GM19025 (cell line): ENCODE results near the gene C1orf185.
"Not testable (repeated sequence)": the region's sequence is repeated elsewhere in the genome, so short reads cannot be mapped to it uniquely, and the experiment has no call there.

Experiments
- ATAC-seq: cut with Tn5 transposase; IDR thresholded peaks from one replicate; pipeline ENCODE4 v1.9.1; 2021; ENCODE audit warnings: mild to moderate bottlenecking, low read depth, moderate library complexity; ENCODE audit not compliant: unreplicated experiment

Gene C1orf185

DNA sequence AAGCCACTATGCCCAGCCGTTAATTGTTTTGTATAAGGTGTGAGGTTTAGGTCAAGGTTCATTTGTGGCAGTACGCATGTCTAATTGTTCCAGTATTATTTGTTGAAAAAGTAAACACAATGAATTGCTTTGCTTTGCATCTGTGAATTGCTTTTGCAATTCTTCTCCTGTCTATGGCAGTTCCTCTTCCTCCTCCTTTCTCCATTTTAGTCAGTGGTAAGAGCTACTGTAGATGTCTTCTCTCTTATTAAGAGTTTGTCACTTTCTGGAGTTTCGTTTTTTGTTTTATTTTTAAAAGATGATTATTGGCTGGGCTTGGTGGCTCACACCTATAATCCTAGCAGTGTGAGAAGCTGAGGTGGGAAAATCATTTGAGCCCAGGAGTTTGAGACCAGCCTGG is 29.2 kb downstream of the C1orf185 start:
- ATAC-seq: no peak

DNA sequence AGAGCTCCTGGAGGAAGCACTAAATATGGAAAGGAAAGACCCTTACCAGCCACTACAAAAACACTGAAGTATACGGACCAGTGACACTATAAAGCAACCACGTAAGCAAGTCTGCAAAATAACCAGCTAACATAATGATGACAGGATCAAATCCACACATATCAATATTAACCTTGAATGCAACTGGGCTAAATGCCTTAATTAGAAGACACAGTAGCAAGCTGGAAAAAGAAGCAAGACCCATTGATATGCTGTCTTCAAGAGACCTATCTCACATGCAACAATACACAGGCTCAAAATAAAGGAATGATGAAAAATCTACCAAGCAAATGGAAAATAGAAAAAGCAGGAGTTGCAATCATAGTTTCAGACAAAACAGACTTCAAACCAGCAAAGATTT is 31.0 kb downstream of the C1orf185 start:
- no peak for ATAC-seq

DNA sequence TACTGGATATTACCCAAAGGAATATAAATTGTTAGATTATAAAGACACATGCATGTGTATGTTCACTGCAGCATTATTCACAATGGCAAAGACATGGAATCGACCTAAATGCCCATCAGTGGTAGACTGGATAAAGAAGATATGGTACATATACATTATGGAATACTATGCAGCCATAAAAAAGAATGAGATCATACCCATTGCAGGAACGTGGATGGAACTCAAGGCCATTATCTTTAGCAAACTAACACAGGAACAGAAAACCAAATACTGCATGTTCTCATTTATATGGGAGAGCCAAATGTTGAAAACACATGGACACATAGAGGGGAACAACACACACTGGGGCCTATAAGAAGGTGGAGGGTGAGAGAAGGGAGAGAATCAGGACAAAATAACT is 35.7 kb downstream of the C1orf185 start:
- not testable (repeated sequence) for ATAC-seq

DNA sequence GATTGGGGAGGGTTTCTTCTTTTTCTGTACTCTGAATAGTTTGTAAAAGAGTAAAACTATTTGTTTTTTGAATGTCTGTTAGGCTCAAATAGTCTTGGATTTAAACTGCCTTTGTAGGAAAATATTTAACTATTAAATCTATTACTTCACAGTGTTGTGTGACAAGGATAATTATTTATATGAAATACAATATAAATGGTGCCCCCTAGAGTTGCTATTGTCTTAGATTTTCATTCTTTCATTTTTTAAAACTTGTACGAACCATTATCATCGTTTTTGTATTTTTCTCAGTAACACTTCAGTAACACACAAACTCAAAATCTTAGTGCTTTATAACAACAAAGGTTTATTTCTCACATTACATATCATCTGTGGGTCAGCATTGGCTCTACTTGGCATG is 37.4 kb downstream of the C1orf185 start:
- ATAC-seq: no peak

DNA sequence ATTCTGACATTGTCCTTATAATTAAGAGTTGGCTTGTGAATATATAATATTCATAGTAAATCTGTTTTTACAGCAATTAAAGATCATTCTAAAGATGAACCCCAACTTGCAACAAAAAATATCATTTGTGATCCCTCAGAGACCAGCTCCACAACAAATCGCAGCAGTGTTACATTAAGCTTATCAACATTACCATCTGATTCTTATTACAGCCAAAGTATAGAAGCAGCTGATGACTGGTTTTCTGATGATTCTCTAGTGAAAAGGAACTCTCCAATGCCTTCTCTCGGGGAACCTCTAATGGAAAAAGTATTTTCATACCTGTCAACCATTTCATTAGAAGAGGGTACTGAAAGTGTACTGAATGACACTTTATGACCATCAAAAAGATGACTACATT is 45.4 kb downstream of the C1orf185 start:
- no peak for ATAC-seq

DNA sequence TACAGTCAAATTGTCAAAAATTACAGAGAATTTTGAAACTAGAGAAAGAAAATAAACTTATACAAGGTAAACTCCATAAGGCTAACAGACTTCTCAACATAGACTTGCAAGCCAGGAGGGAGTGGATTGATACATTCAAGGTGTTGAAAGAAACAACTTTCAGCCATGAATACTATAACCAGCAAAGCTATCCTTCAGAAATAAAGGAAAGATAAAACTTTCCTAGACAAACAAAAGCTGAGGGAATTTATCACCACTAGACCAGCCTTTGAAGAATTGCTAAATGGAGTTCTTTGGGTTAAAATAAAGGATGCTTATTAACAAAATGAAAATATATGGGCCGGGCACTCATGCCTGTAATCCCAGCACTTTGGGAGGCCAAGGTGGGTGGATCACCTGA is 52.7 kb downstream of the C1orf185 start:
- no peak for ATAC-seq

DNA sequence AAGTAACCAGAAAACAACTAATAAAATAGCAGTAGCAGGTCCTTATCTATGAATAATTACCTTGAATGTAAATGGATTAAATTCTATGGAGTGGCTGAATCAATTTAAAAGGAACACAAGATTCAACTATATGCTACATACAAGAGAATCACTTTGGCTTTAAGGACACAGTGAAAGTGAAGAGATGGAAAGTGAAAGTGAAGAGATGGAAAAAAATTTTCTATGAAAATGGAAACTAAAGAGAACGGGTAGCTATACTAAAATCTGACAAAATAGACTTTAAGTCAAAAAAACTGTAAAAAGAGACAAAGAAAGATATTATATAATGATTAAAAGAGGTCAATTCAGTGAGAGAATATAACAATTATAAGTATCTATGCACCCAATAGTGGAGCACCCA is 54.7 kb downstream of the C1orf185 start:
- ATAC-seq: no peak

DNA sequence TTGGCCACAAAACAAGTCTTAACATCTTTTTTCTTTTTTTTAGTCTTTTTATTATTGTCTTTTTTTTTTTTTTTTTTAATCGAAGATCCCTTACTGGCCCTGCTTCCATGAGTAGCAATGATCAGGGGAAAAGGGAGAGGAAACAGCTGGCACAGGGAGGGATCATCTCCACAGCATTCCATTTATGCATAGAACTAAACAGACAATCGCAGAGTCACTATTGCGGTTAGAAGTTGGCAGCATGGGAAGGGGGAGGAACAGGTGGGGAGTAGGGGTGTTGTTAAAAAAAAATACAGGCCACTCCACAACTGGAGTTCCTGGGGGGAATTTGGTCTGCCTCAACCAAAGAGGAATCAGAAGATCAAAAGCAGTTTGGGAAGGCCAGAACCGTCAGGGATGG is 55.4 kb downstream of the C1orf185 start:
- no peak for ATAC-seq

DNA sequence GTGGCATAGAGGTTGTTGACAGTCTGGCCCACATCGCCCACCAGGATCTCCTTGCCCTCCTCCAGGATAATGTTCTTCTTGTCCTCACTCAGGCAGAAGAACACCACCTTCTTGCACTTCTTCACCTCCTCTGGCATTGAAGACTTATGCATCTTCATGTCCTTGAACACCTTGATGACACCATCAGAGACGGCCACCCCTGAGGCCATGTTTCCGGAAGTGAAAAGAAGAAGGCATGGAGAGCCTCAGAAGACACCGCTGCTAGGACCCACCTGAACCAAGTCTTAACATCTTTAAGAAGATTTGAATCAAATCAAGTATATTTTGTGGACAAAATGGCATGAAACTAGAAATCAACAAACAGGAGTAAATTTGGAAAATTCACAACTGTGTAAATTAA is 56.2 kb downstream of the C1orf185 start:
- ATAC-seq: no peak

DNA sequence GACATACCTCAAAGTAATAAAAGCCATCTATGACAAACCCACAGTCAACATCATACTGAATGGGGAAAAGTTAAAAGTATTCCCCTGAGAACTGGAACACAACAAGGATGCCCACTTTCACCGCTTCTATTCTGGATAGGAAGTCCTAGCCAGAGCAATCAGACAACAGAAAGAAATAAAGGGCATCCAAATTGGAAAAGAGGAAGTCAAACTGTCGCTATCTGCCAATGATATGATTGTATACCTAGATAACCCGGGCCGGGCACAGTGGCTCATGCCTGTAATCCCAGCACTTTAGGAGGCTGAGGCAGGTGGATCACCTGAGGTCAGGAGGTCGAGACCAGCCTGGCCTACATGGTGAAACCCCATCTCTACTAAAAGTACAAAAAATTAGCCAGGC is 60.5 kb downstream of the C1orf185 start:
- not testable (repeated sequence) for ATAC-seq

DNA sequence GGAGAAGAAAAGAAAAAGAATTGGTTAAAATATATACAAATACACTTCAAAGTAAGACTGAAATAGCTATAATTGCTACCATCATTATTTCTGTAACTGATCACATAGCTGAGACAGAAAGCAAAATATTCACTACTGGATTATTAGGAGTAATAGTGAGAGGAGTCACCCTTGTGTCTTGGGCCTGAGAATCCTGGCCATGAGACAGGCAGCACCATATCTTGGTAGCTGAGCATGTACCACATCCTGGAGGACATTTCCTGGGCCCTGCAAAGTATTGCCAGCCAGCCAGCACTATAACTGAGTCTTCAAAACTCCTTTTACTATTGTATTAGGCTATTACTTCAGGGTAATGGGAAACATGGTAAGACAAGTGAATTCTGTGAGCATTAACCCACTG is 63.5 kb downstream of the C1orf185 start:
- no peak for ATAC-seq

DNA sequence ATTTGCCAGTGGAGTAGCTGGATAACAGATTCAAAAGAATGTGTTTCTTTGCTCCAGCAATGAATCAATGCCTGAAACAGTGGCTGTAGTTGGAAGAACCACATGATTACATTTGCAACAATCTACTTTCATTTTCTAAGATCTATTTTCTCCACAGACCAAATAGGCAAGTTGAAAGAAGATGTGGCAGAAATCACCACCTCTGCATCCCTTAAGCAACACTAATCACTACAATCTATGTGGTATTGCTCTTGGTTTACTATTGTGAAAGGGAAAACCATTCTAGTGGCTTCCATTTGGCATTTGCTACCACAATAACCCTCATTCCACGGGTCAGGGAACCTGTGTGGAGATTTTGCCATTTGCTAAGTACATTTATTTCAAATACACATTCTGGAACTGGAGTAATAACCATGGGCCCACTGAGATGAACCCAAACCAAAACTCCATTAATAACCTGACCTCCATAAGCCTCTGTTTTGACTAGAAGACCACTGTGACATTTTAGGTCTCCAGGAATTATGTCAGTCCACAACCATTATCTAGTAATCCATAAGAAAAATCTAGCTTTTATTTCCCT is 66.3 kb downstream of the C1orf185 start:
- ATAC-seq: no peak

DNA sequence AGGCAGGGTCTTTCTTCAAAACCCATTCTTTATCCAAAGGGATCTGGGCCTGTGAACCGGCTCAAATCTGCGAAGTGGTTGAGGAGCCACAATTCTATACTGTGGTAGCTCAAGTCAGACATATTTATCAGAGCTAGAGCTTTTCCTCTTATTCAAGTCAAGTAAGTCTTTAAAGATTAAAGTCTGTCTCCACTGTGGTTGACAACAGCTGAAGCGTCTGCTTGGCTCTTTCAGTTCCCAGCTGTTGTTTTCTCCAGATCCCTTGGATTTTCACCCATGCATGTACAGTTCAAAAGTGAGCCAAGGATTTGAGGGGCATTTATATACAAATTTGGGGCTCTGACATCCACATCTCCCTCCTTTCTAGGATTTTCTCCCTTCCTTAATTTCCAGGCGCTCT is 66.9 kb downstream of the C1orf185 start:
- ATAC-seq: no peak

DNA sequence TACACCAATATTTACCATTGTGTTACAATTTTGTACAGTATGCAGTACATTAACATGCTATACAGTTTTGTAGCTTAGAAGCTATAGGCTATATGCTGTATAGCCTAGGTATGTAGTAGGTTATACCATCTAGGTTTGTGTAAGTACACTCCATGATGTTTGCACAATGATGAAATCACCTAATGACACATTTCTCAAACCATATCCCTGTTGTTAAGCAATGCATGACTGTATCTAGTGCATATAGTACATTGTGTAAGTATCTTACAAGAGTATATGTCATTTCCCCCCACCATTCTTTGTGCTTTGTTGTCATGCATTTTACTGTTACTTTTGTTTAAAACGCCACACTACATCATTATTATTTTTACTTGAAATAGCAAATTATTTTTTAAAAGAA is 68.3 kb downstream of the C1orf185 start:
- no peak for ATAC-seq

DNA sequence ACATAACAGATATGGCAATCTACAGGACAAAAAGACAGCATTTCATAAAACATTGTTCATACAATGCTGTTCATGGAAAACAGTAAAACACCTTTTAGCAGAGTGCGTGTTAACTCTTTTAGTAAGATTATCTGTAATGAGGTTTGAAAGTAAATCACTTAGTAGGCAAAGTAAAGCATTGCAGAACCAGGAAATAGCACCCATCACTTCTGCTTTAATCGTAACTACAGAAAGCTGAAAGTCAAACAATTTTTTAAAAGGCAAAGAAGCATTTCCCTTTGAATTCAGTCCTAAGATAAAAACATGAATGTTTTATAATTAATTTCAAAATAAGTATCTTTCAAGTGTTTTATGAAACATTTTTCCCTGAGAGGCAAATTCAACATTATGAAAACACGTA is 70.8 kb downstream of the C1orf185 start:
- ATAC-seq: no peak

DNA sequence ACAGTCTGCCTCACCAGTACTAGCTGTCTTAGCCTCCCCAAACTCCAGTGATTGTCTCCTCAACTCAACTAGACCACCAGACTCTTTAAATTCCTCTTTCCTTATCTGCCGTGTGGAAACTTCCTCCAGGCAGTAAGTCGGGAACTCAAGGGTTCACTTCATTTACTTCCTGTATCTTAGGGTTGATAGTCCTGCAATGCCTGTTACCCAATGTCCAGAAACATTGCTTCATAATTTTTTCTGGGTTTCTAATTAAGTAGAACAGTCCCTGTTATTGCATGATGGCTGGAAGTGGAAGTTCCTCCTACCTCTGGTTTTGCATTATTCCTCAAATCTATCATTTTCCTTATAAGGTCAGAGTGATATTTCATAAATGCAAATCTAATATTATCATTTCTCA is 73.2 kb downstream of the C1orf185 start:
- no peak for ATAC-seq

DNA sequence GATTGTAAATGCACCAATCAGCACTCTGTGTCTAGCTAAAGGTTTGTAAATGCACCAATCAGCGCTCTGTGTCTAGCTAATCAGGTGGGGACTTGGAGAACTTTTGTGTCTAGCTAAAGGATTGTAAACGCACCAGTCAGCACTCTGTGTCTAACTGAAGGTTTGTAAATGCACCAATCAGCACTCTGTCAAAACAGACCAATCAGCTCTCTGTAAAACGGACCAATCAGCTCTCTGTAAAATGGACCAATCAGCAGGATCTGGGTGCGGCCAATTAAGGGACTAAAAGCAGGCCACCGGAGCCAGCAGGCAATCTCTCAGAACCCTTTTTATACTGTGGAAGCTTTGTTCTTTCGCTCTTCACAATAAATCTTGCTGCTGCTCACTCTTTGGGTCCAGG is 76.0 kb downstream of the C1orf185 start:
- ATAC-seq: not testable (repeated sequence)

DNA sequence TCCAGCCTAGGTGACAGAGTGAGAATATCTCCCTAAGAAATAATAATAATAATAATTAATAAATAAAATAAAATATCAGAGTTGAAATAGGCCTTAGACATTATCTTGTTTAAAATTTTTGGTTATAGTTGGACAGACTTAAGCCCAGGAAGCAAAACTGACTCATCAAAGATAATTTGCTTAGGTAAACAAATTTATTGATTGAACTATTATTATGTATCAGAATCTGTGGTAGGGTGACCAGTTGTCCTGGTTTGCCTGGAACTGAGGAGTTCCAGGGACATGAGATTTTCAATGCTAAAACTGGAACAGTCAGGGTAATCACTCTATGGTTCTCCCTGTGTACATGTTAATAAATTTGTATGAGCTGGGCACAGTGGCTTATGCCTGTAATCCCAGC is 86.2 kb downstream of the C1orf185 start:
- ATAC-seq: no peak

DNA sequence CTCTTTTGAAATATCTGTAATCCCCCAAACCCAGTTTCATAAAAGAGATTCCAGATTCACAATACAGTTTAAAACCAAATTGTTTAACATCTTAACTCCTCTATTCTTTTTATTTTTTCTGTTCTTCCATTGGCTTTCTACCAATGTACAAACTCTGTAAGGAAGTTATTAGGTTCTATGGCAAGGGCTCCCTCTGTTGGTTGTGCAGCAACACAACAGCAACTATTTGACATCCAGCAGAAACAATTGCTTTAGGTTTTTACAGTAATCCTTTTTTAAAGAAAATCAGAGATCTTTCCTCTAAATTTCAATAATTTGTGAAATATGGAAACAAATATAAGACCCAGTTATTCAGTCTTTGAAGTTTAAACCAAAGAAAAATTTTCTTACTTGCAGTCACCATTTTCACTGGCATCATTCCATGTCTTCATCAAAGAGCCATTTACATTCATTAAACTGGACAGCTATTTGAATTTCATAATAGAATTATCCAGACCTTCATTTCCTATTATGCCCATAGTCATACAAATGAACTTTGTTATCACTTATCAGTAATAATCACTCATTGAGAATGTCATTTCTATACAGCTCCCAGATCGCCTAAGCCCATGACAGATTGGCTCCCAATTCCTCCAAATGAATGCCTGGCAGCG is 87.5 kb downstream of the C1orf185 start:
- ATAC-seq: no peak

DNA sequence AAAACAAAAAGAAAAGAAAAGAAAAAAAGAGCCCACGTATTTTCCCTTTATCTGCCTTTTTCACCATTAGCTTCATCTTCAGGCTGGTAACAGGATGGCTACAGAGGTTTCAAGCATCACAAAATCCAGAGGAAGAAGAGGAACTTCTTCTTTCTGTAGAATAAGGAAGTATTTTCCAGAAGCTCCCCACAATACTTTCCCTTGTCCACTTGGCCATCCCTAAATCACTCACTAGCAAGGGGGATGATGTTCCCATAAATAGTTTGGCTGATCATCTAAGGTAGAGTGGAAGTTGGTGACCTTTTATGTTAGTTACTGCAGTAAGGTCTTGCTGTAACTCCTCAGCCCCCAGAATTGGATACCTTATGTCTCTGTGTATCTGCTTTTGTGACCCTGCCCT is 88.9 kb downstream of the C1orf185 start:
- ATAC-seq: no peak

DNA sequence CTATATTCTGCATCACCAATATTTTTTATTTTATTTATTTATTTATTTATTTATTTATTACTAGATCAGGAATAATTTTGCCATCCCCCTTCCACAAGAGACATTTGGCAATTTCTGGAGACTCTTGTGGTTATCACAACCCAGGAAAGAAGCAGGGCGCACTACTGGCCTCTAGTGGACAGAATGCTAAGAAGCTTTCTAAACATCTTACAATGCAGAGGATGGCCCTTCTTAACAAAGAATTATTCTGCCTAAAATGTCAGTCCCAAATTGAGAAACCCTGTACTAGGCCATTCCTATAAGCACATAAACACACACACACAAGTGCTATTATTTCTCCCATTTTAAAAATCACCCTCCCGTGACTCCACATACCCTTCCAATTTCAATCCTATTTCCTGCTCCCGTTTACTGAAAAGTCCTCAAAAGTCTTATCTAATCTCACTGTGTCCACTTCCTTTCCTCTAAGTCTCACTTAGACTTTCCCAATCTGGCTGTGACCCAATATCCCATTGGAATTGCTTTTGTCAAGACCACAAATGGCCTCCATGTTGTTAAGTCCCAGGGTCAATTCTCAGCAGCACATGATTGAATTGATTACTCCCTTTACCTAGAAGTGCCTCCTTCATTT is 90.3 kb downstream of the C1orf185 start:
- ATAC-seq: no peak

DNA sequence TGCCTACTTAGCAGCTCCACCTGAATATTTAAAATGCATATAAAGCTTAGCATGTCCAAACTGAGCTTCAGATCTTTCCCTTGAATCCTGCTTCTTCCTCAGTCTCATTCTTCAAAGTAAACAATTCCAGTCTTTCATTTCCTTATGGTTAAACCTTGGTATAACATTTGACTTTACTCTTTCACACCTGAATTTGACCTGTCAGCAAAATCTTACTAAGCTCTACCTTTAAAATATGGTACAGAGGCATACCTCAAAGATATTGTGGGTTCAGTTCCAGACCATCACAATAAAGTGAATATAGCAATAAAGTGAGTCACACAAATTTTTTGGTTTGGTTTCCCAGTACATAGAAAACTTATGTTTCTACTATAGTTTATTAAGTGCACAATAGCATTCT is 91.5 kb downstream of the C1orf185 start:
- no peak for ATAC-seq
